Hematopoietic multipotent progenitor cell (in vitro differentiated cells): ENCODE results near the gene GET4. TPM values are rescaled to one million over a fixed set of nuclear protein-coding genes. Genes with fewer than 3 reads are reported as not detected.
"Not testable (repeated sequence)": the region's sequence is repeated elsewhere in the genome, so short reads cannot be mapped to it uniquely, and the experiment has no call there.

Experiments used
- DNase-seq, 3 donors: peaks; one replicate each; pipeline ENCODE4 v3.0.0-alpha.2; 2011 to 2015; ENCODE audit warnings: low read depth in 2 of 3, low spot score in 2 of 3
- total RNA-seq: library from RNA; depleted of rRNA; stranded (reverse); fragments of >200 nt; gene quantifications from one replicate; pipeline ENCODE4 v1.2.3, GENCODE V29; 2012

The GET4 gene
- total RNA-seq, 1 donor = 37.4 TPM

- no peak for DNase-seq
These were observed 63.5 kb downstream of the GET4 start for GRCh38 chr7:939843-940242.

GRCh38 chr7:940599-941408 is 64.5 kb downstream of the GET4 start:
- DNase-seq = no peak

- DNase-seq = not testable (repeated sequence)
These were observed 67.4 kb downstream of the GET4 start for GRCh38 chr7:943793-944192.

- DNase-seq = no peak
These were observed 68.4 kb downstream of the GET4 start for GRCh38 chr7:944744-945143.

GRCh38 chr7:945147-945555 is 68.8 kb downstream of the GET4 start:
- no peak for DNase-seq

- DNase-seq = no peak
These were observed 69.4 kb downstream of the GET4 start for GRCh38 chr7:945556-946255.

Other genes starting within 250 kb of the GET4 start
- 46.0 TPM for gene DNAAF5, start 149.9 kb upstream of the GET4 start, total RNA-seq
- gene PRKAR1B, start 149.3 kb upstream of the GET4 start, total RNA-seq = 11.6 TPM
- gene SUN1, start 44.1 kb upstream of the GET4 start, total RNA-seq = 118 TPM
- 16.2 TPM for gene ADAP1, start 78.1 kb downstream of the GET4 start, total RNA-seq
- gene COX19, start 99.0 kb downstream of the GET4 start, total RNA-seq = 23.7 TPM
- not detected for gene CYP2W1, start 106.6 kb downstream of the GET4 start, total RNA-seq
- gene GPR146, start 168.0 kb downstream of the GET4 start, total RNA-seq = 33.9 TPM
- 0.27 TPM for gene GPER1, start 211.6 kb downstream of the GET4 start, total RNA-seq